HG02610 (cell line): ENCODE measurements around the gene SYTL1.

ENCODE experiments used
- ATAC-seq: cut with Tn5 transposase; IDR thresholded peaks from one replicate; pipeline ENCODE4 v1.9.1; 2021; ENCODE audit warnings: mild to moderate bottlenecking, moderate library complexity; ENCODE audit not compliant: unreplicated experiment

The SYTL1 gene

DNA sequence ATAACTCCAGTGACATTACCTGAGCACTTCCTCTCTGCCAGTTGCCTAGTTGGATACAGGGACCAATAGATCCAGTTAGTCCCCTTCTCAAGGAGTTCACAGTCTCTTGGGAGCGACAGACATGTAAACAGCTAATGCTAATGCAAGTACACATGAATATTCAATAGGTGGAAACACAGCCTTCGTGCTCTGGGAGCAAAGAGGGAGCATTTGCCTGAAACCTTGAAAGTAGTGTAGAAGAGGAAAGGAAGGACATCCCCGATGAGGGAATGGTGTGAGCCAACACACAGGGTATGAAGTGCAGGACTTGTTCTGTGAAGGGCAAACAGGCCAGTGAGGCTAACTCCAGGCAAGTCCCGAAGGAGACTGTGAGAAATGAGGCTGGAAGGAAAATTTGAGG is 23.7 kb upstream of the SYTL1 start:
- no peak for ATAC-seq

GRCh38 chr1:27318596-27318995 is 23.2 kb upstream of the SYTL1 start:
- ATAC-seq: no peak

DNA sequence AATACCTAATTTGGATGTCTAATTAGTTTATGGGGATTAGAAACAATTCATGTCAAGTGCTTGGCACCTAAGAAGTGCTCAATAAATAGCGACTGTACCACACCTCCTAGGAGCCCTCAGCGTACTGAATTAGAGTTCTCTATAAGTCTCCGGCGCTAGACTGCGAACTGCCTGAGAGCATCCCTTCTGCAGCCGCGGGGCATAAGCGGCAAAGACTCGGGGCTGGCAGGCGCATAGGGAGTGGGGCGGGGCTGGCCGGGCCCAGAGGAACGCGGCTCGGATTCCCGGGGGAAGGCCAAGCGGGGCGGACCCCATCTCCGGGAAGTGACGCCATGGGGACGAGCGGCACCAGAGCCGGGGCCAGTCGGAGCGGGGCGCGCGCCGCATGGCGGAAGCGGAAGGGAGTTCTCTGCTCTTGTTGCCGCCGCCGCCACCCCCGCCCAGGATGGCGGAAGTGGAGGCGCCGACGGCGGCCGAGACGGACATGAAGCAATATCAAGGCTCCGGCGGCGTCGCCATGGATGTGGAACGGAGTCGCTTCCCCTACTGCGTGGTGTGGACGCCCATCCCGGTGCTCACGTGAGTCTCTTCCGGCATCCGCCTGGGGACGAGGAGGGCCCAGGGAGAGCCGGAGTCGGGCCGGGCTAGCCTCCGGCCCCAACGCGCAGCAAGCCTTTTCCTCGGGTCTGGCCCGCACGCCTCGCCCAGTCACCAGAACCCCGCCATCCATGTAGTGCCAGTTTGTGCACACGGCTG is 19.8 kb upstream of the SYTL1 start, which contains the start of gene TMEM222:
TSS of gene TMEM222 (plus strand) at position 351 of the 756 bp plus-strand sequence. CDS start at position 386, 35 bp downstream.
- ATAC-seq: peak; percentile 96

GRCh38 chr1:27322569-27323240 is 19.1 kb upstream of the SYTL1 start:
- no peak for ATAC-seq

DNA sequence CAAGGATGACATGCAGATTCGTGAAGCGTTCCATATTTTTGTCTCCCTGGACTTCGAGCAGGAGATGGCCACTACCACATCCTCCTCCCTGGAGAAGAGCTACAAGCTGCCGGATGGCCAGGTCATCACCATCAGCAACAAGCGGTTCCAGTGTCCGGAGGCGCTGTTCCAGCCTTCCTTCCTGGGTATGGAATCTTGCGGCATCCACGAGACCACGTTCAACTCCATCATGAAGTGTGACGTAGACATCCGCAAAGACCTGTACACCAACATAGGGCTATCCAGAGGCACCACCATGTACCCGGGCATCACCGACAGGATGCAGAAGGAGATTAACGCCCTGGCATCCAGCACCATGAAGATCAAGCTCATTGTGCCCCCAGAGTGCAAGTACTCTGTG is 16.5 kb upstream of the SYTL1 start:
- ATAC-seq: no peak

DNA sequence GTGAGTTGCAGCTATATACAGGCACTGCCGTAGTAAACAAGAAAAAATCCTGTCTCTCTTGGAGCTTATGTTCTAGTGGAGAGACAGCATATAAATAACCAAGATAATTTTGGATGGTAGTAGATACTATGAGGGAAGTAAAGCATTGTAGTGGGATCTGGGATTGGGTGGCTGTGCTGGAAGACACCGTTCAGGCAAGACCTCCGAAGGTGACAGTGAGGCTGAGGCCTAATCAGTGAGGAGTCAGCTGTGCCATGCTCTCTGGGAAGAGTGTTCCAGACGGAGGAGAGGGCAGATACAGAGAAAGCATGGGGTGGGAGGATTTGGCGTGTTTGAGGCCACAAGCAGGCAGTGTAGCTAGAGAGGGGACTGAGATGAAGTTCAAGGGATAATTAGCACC is 13.9 kb upstream of the SYTL1 start:
- ATAC-seq: no peak

DNA sequence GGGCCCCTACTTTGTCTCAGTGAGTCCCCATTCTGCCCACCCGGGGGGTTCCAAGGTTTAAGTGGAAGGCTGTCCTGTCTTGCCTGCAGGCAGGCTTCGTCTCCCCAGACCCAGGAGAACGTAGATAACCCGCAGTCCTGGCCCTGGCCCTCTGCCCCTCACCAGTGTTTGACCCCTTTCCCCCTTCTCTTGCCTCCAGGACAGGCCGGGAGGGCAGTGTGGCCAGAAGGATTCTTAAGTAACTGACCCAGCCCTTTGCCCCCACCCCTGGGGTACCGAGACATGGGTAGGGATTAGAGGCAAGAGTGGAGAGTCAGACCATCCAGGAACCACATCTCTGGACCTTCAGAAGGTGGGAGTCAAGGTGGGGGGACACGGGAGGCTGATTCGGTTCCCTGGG is 11.0 kb upstream of the SYTL1 start:
- no peak for ATAC-seq

GRCh38 chr1:27331426-27331825 is 10.4 kb upstream of the SYTL1 start:
- ATAC-seq: no peak

GRCh38 chr1:27331922-27332321 is 9.9 kb upstream of the SYTL1 start:
- no peak for ATAC-seq

- no peak for ATAC-seq
Observed at GRCh38 chr1:27332536-27333281, 9.1 kb upstream of the SYTL1 start.

- no peak for ATAC-seq
Observed at GRCh38 chr1:27333717-27334279, 8.0 kb upstream of the SYTL1 start.

DNA sequence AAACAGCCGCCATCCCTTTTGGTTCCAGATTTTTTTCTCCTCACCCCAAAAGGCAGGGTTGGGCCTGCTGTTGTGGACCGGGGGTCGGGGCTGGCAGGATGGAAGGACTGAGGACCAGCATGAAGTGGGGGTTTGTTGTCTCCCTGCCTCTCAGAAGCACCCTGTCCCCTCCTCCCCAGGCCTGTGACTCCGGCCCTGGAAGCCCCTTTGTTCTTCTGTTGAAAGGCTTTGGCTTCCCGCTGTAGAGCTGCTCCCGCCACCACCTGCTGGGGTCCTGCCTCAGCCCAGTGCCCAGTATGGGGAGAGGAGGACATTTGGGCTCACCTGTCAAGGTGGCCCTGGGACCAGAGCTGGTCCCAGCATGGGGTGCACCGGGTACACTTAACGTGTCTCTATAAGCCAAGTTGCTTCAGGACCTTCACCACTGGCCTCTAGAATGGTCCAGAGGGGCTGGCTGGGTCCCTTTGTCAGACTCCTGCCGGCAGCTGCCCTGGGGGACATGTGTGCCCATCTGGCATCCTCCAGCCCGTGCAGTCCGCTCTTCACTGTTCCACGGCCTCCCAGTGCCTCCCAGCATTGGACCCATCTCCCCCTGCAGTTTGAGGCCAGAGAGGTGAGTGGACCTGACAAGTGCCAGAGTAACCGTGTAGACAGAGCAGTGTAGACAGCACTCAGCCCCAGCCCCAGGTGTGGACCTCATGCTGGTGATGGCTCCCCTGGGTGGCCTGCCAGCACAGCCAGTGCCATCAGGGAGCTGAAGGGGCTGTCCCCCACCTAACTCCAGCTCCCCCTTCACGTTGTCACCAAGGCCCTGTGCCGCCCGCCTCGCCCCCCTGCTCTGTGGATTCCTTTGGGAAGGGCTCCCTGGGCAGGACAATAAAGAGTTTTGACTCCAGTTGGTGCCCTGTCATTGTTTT is 6.1 kb upstream of the SYTL1 start:
- ATAC-seq: no peak

GRCh38 chr1:27336756-27337155 is 5.1 kb upstream of the SYTL1 start:
- ATAC-seq: no peak

- ATAC-seq: no peak
Observed at GRCh38 chr1:27338751-27339150, 3.1 kb upstream of the SYTL1 start.

DNA sequence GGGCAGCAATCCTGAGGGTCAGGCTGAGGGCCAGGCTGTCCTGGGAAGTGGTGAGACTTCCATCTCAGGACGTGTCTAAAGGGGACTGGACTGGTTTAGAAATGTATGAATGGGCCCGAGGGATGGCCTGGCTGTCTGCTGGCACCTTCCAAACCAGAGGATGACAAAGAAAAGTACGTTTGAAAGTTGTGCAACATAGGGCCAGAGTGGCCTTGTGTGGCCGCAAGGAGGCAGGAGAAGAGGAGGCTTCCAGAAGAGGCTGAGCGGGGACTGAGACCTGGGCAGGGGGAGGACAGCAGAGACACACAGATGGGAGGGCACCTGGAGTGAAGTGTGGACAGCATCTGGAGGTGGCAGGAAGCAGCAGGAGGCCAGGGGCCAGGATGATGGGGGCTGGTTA is 2.6 kb upstream of the SYTL1 start:
- no peak for ATAC-seq

DNA sequence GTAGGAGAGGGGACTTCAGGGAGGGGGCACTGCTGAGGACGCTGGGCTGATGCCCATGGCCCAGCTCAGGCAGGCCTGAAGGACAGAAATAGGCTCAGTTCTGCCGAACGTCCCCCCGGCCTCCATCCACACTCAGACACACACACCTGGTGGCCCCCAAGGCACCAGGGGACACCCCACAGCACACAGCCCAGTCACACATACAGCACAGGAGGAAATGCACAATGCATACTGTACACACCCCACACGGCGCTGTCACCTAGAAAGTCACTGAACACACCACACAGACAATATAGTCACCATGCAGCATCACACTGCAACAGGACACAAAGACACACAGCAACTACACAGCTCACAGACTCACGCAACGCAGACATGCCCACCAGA is 562 bp downstream of the SYTL1 start:
- ATAC-seq: no peak

GRCh38 chr1:27342778-27343638 is 1.2 kb downstream of the SYTL1 start:
- no peak for ATAC-seq

DNA sequence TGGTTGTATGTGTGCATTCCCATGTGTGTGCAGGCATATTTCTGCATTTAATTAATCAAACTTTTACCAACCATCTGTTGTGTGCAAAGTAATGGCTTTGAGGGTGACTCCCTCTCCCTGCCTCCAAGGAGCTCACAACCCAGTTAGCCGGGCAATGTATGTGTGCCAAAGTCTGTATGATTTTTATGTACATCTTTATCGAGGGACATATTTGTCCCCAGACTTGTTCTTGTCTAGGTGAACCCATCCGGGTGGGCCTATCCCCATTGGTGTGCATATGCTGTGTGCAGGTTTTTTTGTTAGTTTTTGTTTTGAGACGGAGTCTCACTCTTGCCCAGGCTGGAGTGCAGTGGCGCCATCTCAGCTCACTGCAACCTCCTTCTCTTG is 1.8 kb downstream of the SYTL1 start:
- no peak for ATAC-seq

DNA sequence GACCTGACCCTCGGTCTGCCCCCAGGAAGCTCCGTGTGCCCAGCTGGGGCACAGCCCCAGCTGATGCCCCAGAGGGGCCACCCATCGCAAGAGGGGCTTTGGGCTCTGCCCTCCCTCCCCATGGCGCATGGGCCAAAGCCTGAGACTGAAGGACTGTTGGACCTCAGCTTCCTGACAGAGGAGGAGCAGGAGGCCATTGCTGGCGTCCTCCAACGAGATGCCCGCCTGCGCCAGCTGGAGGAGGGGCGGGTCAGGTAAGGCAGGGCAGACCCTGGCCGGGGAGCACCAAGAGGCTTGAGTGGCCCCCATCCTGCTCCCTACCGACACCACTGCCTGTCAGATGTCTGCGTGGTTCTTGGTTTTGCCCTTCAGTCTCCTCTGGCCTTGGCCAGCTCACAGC is 3.5 kb downstream of the SYTL1 start:
- ATAC-seq: no peak

GRCh38 chr1:27346357-27346756 is 4.5 kb downstream of the SYTL1 start:
- ATAC-seq: no peak
